ENCODE results near the gene DIAPH1.

Gene DIAPH1

DNA sequence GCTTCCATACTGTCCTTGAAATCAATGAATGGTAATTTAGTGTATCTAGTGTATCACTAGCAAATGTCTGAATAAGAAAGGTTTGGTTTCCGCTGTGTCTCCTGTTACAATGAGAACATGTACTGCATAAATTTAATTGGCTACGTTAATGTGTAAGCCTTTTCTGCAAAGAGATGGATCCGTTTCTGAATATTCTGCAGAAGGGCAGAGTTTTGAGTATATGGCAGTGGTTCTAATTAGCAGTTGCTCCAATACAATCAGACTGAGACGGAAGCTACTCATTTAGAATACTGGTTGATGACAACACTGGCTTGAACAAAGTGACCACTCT lies 134.5 kb downstream of the DIAPH1 start:
- no peak for DNase-seq (ENCODE audit: low spot score)

DNA sequence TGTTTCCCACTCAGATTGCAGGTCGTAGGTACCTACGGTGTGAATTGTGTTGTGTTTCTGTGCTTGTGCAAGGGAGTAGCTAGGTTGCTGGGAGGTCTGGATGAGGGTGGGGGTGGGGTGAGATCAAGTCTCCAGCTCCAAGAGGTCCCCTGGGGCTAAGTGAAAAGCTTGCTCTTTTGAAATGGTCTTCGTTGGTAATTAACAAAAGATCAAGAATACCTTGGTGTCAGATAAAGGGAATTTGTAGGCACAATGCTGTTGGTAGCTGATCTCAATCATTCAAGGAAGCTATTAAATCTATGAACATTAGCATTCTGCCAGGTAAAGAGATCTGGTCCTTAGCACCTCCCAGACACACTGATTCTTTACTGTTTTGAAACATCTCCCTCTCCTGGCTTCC lies 134.9 kb downstream of the DIAPH1 start:
- no peak for DNase-seq (ENCODE audit: low spot score)

DNA sequence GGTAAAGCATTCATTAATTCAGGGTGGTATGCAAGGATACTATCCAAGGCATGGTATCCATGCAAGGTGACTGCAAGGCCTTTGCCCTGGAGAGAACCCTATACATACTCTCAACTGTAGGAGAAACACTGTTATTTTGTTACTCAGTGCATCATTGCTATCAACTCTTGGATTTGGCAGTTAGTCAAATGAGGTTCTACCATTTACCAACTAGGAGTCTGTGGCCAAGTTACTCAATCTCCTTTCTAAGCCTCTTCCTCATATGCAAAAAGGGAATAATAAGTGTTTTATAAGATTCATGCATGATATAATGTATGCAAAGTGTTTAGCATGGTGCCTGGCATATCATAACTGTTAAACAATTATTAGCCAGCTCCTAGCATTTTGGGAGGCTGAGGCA lies 139.0 kb downstream of the DIAPH1 start:
- DNase-seq (ENCODE audit: low spot score), result no peak

DNA sequence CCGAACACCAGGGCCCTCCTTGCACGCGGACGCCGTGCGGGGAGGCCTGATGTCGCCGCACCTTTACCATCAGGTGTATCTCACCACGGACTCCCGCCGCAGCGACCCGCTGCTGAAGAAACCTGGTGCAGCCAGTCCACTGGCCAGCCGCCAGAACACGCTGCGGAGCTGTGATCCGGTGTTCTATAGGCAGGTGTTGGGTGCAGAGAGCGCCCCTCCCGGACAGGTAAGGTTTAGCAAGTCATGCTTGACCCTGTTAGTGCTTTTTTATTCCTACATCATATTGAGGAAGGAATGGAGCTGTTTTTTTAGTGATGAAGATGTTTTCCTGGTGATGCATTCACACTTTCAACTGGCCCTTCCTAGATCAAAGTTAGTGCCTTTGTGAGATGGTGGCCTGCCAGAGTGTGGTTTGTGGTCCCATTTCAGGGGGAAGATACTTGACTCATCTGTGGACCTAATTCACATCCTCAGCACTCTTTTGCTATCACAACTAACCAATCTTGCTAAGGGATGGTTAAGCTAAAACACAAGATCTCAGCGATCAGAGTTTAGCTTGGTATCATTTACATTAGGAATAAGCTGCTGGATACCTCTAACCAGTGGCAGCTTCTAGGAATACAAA lies 140.4 kb downstream of the DIAPH1 start:
- no peak for DNase-seq (ENCODE audit: low spot score)

DNA sequence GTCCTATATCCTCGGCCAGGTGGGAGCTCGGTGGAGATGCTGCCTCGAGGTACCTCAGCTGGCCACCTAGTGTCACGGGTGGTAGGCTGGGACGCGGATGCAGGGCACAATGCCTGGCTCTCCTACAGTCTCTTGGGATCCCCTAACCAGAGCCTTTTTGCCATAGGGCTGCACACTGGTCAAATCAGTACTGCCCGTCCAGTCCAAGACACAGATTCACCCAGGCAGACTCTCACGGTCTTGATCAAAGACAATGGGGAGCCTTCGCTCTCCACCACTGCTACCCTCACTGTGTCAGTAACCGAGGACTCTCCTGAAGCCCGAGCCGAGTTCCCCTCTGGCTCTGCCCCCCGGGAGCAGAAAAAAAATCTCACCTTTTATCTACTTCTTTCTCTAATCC lies 141.0 kb downstream of the DIAPH1 start:
- no peak for DNase-seq (ENCODE audit: low spot score)

DNA sequence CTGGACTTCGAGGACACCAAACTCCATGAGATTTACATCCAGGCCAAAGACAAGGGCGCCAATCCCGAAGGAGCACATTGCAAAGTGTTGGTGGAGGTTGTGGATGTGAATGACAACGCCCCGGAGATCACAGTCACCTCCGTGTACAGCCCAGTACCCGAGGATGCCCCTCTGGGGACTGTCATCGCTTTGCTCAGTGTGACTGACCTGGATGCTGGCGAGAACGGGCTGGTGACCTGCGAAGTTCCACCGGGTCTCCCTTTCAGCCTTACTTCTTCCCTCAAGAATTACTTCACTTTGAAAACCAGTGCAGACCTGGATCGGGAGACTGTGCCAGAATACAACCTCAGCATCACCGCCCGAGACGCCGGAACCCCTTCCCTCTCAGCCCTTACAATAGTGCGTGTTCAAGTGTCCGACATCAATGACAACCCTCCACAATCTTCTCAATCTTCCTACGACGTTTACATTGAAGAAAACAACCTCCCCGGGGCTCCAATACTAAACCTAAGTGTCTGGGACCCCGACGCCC lies 141.7 kb downstream of the DIAPH1 start:
- no peak for DNase-seq (ENCODE audit: low spot score)

DNA sequence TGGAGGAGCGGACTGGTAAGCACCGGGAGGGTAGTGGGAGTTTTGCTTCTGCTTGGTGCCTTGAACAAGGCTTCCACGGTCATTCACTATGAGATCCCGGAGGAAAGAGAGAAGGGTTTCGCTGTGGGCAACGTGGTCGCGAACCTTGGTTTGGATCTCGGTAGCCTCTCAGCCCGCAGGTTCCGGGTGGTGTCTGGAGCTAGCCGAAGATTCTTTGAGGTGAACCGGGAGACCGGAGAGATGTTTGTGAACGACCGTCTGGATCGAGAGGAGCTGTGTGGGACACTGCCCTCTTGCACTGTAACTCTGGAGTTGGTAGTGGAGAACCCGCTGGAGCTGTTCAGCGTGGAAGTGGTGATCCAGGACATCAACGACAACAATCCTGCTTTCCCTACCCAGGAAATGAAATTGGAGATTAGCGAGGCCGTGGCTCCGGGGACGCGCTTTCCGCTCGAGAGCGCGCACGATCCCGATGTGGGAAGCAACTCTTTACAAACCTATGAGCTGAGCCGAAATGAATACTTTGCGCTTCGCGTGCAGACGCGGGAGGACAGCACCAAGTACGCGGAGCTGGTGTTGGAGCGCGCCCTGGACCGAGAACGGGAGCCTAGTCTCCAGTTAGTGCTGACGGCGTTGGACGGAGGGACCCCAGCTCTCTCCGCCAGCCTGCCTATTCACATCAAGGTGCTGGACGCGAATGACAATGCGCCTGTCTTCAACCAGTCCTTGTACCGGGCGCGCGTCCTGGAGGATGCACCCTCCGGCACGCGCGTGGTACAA lies 142.5 kb downstream of the DIAPH1 start:
- peak; percentile 25 for DNase-seq (ENCODE audit: low spot score)

DNA sequence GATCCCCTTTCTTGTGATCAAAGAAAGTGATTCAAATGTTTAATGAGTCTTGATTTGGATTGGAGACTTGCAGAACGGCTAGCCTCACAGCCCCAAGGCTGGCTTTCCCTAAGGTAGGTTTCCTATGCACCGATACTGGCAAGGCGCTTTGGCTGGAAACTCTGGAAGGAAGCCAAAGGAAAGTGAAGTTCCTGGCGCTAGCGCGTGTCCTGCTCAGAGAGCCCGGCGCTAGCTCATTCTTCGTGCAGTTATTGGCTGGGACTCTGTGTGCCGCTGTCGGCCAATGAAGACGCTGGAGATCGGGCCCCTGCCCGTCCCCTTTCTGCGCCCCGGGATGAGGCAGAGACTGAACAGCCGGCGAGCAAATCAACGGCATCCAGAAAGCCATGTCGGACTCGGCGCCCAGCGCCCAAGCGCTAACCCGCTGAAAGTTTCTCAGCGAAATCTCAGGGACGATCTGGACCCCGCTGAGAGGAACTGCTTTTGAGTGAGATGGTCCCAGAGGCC lies 143.1 kb downstream of the DIAPH1 start, which contains the start of gene PCDHGC3:
Gene PCDHGC3, plus strand, starts transcription at position 342 of the 507 bp plus-strand sequence. Its CDS starts 151 bp downstream, at position 493.
- peak; percentile 89 for DNase-seq (ENCODE audit: low spot score)

DNA sequence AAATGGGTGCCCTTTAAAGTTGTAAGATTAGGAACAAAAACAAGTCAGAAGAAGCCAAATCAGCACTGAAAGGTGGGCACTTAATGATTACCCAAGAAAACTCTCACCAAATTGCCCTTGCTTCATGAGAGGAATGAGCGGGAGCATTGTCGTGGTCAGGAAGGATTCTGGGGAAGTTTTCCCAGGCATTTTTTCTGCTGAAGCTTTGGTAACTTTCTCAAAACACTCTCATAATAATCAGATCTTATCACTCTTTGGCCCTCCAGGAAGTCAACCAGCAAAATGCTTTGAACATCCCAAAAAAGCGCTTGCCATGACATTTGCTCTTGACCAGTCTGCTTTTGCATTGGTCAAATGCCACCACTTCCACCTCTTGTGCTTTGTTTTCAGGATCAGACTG lies 153.4 kb downstream of the DIAPH1 start:
- no peak for DNase-seq (ENCODE audit: low spot score)
